Activated T-cell treated with anti-CD3 and anti-CD28 coated beads, Interleukin-2, amount 50 U/mL, for 4 hours (primary cell): ENCODE measurements around the gene KRR1. TPM values are rescaled to one million over a fixed set of nuclear protein-coding genes. Genes with fewer than 3 reads are reported as not detected.
A peak's percentile ranks its signal among the peaks of the same experiment; 100 is the strongest.
"Not testable (repeated sequence)": the region's sequence is repeated elsewhere in the genome, so short reads cannot be mapped to it uniquely, and the experiment has no call there.

Experiments used
- ATAC-seq, 2 donors: fragments of 200-7000 bp; cut with Tn5 transposase; one replicate each; pipeline ENCODE4 v1.10.0; 2021
- DNase-seq: peaks from one replicate; pipeline ENCODE4 v3.0.0-alpha.2; 2020
- H3K27me3 Mint-ChIP-seq: one replicate; pipeline ENCODE4 v1.8.0; 2021; ENCODE audit warnings: low read depth, mixed read lengths
- H3K36me3 Mint-ChIP-seq: one replicate; pipeline ENCODE4 v1.8.0; 2022; ENCODE audit warnings: mixed read lengths; ENCODE audit not compliant: insufficient read depth
- H3K4me1 Mint-ChIP-seq: one replicate; pipeline ENCODE4 v1.8.0; 2021; ENCODE audit warnings: low read depth, mixed read lengths
- H3K4me3 Mint-ChIP-seq: one replicate; pipeline ENCODE4 v1.8.0; 2021; ENCODE audit warnings: mild to moderate bottlenecking, moderate library complexity, mixed read lengths
- H3K9me3 Mint-ChIP-seq: one replicate; pipeline ENCODE4 v1.8.0; 2021; ENCODE audit warnings: mixed read lengths
- total RNA-seq, 3 donors: library from RNA; stranded (reverse); gene quantifications; one replicate each; pipeline ENCODE4 v1.2.1, GENCODE V29; 2021

Gene KRR1
- total RNA-seq, 3 donors from 2014 or later, result 149 to 157 (median 152) TPM

DNA sequence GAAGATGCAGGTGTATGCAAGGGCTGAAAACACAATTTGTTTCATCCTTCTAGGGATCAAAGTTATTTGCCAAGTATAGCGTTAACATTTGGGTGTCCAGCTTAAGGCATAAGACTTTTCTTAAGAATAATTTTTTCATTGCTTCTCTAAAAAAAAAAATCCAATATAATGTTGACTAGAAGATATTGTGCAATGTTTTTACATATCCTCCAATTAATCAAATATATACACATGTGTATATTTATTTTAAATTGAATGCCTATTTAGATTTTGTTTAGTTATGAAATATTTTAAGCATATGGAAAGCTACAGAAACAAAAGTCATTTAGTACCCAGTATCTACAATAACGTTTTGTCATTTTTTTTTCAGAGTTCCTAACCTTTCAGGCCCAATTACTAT lies 28.5 kb upstream of the KRR1 start:
- no peak for DNase-seq
- H3K9me3 Mint-ChIP-seq, result no peaks in the 10 kb centered on the region
- ATAC-seq, result no peak
- no peak overlapping the region for H3K4me3 Mint-ChIP-seq
- H3K27me3 Mint-ChIP-seq, result peaks cover 5% of the 10 kb centered on the region
- no peaks in the 10 kb centered on the region for H3K4me1 Mint-ChIP-seq
- H3K36me3 Mint-ChIP-seq, result no peaks in the 10 kb centered on the region

DNA sequence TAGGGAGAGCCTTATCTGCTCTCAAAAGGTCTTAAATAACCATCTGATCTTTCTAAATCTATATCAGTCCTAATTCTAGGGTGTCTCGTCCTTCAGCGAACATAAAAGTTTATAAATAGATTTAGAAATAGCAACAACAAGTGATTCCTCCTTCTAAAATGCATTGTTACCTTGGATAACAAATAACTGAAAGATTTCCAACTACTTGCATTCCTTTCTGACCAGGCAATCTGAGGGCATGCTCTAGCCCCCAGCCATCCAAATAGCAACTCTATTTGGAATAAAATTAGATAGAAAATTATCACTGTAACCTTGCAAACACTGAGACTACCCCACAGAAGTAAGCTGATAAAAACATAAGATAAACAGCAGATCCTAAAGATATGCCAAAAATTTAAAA lies 21.8 kb upstream of the KRR1 start:
- DNase-seq, result no peak
- Mint-ChIP-seq H3K36me3 (no peaks in the 10 kb centered on the region), H3K9me3 (no peaks in the 10 kb centered on the region), H3K4me1 (no peaks in the 10 kb centered on the region), H3K4me3 (no peak overlapping the region), H3K27me3 (peaks cover 9% of the 10 kb centered on the region)
- no peak for ATAC-seq

DNA sequence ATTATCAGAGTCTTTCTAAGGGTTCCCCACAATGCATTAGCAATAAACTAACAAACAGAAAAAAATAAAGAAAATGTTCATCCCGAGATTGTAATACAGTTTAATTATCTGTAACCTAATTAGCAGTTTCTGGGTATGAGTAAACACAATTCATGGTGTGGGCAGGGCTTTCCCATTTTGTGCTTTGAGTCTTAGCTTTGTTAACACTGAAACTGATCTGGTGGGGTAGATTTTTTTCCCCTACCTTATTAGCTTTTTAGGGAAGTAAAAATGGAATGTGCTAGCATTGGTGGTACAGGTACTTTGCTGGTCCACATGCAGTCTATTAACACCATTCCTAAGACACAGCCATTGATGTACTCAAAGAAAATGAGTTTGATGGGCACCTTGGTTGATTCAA lies 18.4 kb upstream of the KRR1 start:
- no peak overlapping the region for H3K4me3 Mint-ChIP-seq
- peaks cover 6% of the 10 kb centered on the region for H3K4me1 Mint-ChIP-seq
- ATAC-seq, result no peak
- no peaks in the 10 kb centered on the region for H3K36me3 Mint-ChIP-seq
- H3K27me3 Mint-ChIP-seq, result peaks cover 21% of the 10 kb centered on the region
- no peak for DNase-seq
- no peaks in the 10 kb centered on the region for H3K9me3 Mint-ChIP-seq

DNA sequence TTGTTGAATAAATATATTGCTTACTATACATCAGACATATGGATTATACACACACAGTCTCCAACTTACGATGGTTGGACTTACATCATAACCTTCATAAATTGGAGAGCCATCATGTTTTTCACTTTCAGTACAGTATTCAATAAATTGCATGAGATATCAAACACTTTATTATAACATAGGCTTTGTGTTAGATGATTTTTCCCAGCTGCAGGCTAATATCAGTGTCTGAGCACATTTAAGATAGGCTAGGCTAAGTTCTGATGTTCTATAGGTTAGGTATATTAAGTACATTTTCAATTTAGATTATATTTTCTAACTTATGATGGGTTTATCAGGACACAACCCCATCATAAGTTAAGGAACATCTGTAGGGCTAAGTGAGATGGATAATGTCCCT lies 17.9 kb upstream of the KRR1 start:
- ATAC-seq, result no peak
- H3K9me3 Mint-ChIP-seq, result no peaks in the 10 kb centered on the region
- H3K36me3 Mint-ChIP-seq, result no peaks in the 10 kb centered on the region
- peaks cover 6% of the 10 kb centered on the region for H3K4me1 Mint-ChIP-seq
- H3K27me3 Mint-ChIP-seq, result peaks cover 23% of the 10 kb centered on the region
- H3K4me3 Mint-ChIP-seq, result no peak overlapping the region
- DNase-seq, result no peak

DNA sequence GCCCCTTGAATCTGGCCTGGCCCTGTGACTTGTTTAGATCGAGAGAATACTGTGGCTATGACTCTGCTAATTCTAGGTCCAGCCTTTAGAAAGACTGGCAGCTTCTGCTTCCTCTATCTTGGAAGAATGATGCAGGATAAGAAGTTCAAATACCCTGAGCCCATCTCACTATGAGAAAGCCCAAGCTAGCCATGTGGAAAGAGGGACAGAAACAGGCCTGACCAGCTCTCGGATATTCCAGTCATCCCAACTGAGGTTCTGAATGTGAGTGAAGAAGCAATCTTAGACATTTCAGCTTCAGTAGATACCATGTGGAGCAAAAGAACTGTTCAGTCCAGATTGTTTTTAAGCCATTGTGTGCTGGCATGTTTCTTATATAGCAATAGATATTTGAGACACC lies 17.3 kb upstream of the KRR1 start:
- H3K36me3 Mint-ChIP-seq, result no peaks in the 10 kb centered on the region
- no peak for DNase-seq
- peaks cover 21% of the 10 kb centered on the region for H3K27me3 Mint-ChIP-seq
- no peaks in the 10 kb centered on the region for H3K9me3 Mint-ChIP-seq
- ATAC-seq, result no peak
- no peak overlapping the region for H3K4me3 Mint-ChIP-seq
- H3K4me1 Mint-ChIP-seq, result peaks cover 6% of the 10 kb centered on the region

DNA sequence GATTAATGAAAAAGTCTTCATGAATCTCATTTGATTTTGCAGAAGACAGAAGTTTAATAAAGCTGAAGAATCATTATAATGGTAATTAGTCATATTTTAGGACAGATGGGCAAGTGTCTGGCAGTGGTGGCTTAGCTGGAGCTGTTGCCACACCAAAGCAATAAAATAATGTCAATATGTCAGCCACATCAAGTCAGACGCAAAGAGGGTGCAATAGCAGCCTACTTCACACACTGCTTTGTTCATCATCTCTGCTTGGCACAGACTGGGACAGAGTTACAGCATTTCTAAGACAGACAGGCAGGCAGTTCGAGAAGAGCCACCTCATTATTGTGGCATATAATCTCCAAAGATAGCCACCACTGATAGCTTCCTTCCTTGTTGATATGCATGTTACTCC lies 16.9 kb upstream of the KRR1 start:
- H3K4me1 Mint-ChIP-seq, result peaks cover 6% of the 10 kb centered on the region
- no peaks in the 10 kb centered on the region for H3K9me3 Mint-ChIP-seq
- no peak overlapping the region for H3K4me3 Mint-ChIP-seq
- H3K36me3 Mint-ChIP-seq, result no peaks in the 10 kb centered on the region
- ATAC-seq (no peak), DNase-seq (no peak)
- peaks cover 20% of the 10 kb centered on the region for H3K27me3 Mint-ChIP-seq

DNA sequence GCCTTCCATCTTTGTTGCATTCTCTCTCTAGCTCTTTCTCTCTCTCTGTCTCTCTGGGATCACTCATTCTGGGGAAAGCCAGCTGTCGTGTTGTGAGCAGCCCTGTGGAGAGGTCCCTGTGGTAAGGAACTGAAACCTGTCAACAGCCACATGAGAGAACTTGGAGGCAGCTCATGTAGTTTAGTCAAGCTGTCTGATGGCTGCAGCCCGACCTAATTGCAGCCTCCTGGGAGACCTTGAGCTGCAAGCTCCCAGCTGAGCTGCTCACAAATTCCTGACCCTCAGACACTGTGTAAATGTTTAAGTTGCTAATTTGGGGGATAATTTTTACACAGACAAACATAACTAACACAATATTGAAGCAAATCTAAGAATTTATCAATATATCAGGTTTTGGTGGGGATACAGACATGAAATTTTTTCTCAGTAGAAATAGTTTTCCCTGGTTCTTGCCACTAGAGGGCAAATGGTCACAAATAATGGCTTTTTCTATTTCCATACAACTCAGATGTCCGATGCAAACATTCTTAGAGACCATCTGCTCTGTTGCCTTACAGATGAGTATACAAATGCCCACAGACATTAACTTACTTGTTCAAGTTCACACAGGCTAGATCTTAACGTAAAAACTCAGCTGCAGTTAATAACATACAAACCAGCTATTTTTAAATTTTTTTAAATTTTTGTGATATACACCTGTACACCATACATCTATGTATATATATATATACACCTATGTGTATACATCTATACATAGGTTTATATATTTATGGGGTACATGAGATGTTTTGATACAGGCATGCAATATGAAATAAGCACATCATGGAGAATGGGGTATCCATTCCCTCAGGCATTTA lies 15.5 kb upstream of the KRR1 start:
- Mint-ChIP-seq H3K9me3 (no peaks in the 10 kb centered on the region), H3K27me3 (peaks cover 28% of the 10 kb centered on the region), H3K36me3 (no peaks in the 10 kb centered on the region), H3K4me1 (peaks cover 6% of the 10 kb centered on the region), H3K4me3 (no peak overlapping the region)
- DNase-seq (no peak), ATAC-seq (peak; percentile 43 to 53)

DNA sequence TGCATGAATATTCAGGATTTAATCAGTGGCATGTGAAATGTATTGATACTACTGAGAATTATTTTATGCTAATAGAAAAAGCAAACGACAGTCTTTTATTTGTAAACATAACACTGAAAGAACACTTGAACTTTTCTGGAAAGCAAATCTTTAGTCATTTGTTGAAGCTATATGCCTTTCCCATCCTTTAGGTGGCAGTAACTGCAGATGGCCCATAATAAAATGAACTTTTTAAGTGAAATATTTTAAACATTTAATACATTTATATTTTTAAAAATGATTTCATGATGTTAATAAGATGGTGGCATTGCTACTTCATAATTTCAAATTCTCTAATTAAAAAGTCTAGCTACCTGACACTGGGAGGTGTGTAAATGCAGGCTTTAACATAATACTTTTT lies 13.9 kb upstream of the KRR1 start:
- DNase-seq, result no peak
- no peak overlapping the region for H3K4me3 Mint-ChIP-seq
- H3K27me3 Mint-ChIP-seq, result peaks cover 28% of the 10 kb centered on the region
- peaks cover 6% of the 10 kb centered on the region for H3K4me1 Mint-ChIP-seq
- no peak for ATAC-seq
- no peaks in the 10 kb centered on the region for H3K9me3 Mint-ChIP-seq
- no peaks in the 10 kb centered on the region for H3K36me3 Mint-ChIP-seq

DNA sequence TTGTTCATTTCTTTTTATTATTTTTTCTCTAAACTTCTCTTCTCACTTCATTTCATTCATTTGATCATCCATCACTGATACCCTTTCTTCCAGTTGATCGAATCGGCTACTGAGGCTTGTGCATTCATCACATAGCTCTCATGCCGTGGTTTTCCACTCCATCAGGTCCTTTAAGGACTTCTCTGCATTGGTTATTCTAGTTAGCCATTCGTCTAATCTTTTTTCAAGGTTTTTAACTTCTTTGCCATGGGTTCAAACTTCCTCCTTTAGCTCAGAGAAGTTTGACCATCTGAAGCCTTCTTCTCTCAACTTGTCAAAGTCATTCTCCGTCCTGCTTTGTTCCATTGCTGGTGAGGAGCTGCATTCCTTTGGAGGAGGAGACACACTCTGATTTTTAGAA lies 10.7 kb upstream of the KRR1 start:
- ATAC-seq, H3K4me3 Mint-ChIP-seq, H3K36me3 Mint-ChIP-seq, H3K4me1 Mint-ChIP-seq, H3K9me3 Mint-ChIP-seq, DNase-seq: not testable (repeated sequence)
- peaks cover 28% of the 10 kb centered on the region for H3K27me3 Mint-ChIP-seq

DNA sequence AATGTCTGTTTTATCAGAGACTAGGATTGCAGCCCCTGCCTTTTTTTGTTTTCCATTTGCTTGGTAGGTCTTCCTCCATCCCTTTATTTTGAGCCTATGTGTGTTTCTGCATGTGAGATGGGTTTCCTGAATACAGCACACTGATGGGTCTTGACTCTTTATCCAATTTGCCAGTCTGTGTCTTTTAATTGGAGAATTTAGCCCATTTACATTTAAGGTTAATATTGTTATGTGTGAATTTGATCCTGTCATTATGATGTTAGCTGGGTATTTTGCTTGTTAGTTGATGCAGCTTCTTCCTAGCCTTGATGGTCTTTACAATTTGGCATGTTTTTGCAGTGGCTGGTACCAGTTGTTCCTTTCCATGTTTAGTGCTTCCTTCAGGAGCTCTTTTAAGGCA lies 9.8 kb upstream of the KRR1 start:
- H3K36me3 Mint-ChIP-seq, H3K4me1 Mint-ChIP-seq, H3K9me3 Mint-ChIP-seq, H3K4me3 Mint-ChIP-seq, DNase-seq, ATAC-seq: not testable (repeated sequence)
- H3K27me3 Mint-ChIP-seq, result peaks cover 23% of the 10 kb centered on the region

DNA sequence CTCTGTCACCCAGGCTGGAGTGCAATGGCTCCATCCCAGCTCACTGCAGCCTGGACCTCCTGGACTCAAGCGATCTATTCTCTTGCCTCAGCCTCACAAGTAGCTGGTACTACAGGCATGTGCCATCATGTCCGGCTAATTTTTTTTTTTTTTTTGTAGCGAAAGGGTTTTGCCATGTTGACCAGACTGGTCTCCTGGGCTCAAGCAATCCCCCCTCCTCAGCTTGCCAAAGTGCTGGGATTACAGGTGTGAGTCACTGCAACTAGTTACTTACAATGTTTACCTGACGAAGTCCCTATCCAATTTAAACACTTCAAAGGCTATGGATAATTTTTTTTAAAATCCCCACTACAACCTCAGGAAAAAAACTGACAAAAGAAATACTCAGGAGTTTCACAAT lies 1.8 kb downstream of the KRR1 start:
- H3K9me3 Mint-ChIP-seq, result no peaks in the 10 kb centered on the region
- no peak for DNase-seq
- H3K36me3 Mint-ChIP-seq, result peaks cover 15% of the 10 kb centered on the region
- ATAC-seq, result no peak
- H3K4me1 Mint-ChIP-seq, result peaks cover 30% of the 10 kb centered on the region
- H3K27me3 Mint-ChIP-seq, result no peaks in the 10 kb centered on the region
- peak overlapping the region; percentile 99 for H3K4me3 Mint-ChIP-seq

DNA sequence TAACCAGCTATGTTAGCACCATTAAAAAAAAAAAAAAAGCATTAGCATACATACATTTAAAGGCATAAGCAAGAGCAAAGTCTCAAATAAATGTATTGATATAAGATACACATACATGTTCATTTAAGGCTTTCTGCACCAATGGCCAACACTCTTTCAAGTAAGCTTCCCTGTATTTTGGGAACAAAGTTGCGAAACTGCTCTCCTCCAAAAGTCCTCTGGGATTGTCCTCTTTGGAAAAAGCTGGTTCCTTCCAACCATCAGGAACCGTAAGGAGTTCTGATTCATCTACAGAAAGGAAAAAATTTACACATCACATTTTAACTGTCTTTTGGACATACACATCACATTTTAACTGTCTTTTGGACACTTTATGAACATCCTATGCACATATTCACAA lies 3.2 kb downstream of the KRR1 start:
- Mint-ChIP-seq H3K36me3 (peaks cover 23% of the 10 kb centered on the region), H3K4me3 (no peak overlapping the region)

DNA sequence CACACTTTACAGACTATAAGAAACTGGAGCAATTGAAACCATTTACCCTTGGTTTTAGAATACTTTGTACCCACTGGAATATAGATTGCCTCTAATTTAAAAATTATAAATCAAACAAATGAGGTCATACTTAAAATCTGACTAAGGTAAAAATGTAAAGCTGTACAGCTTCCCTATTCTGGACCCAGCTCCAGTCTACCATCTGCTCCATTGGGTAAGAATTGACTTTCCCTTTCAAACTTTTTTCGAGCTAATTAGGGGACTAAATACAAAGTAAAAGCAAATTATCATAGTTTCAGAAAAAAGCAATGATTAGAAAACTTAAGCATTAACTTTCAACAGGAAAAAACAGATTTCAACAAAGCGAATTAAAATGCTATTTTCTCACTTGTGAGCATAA lies 4.3 kb downstream of the KRR1 start:
- H3K27me3 Mint-ChIP-seq, result no peaks in the 10 kb centered on the region
- H3K4me3 Mint-ChIP-seq, result no peak overlapping the region
- H3K4me1 Mint-ChIP-seq, result peaks cover 30% of the 10 kb centered on the region
- ATAC-seq, result no peak
- H3K36me3 Mint-ChIP-seq, result peaks cover 23% of the 10 kb centered on the region
- no peak for DNase-seq
- no peaks in the 10 kb centered on the region for H3K9me3 Mint-ChIP-seq

More for the DNA sequence above, 3.2 kb downstream of the KRR1 start:
- H3K9me3 Mint-ChIP-seq, result no peaks in the 10 kb centered on the region
- ATAC-seq (no peak), DNase-seq (no peak)
- peaks cover 30% of the 10 kb centered on the region for H3K4me1 Mint-ChIP-seq
- H3K27me3 Mint-ChIP-seq, result no peaks in the 10 kb centered on the region

DNA sequence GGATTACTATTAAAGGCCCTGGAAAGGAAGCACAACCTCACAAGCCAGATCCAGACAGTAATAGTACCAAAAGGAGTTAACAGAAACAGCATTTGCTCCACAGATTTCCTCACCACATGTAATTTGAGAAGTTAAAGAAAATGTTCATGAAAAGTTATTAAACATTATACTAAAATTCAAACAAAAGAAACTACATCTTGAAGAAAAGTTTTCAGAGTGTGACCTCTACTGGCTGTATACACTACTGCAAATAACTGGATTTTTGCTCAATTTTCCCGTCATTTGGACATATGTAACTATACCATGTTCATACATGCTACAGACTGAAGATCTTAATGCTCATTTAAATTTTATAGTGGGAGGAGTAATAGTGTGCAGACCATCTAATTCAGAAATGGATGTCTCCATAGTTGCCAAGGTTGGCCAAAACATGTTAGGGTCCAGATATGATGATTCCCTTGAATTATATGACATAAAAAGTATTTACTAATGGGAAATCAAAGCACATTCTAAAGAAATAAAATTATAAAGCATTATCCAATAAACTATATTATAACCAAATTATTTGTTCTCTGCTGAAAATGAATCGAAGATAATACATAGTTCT lies 5.6 kb downstream of the KRR1 start:
- Mint-ChIP-seq H3K36me3 (peaks cover 27% of the 10 kb centered on the region), H3K9me3 (no peaks in the 10 kb centered on the region)
- no peak for ATAC-seq

DNA sequence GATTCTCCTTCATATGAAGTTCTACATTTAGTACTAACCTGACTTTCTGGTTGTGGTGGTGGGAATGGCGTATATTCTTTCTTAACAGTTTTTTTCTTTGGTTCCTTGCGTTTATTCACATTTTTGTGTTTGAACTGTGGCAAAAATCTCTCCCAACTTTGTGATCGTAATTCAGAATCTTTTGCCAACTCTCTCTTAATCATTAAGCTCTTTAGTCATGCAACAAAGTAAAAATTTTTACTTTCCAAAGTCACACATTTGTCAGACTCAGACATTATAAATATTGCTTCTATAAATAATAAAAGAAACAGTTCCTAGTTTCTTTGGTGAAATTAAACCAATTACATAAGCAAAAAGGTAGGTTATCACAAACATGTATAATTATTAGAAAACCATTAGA lies 7.5 kb downstream of the KRR1 start:
- no peak overlapping the region for H3K4me3 Mint-ChIP-seq

More for the DNA sequence above, 5.6 kb downstream of the KRR1 start:
- DNase-seq, result no peak
- Mint-ChIP-seq H3K27me3 (no peaks in the 10 kb centered on the region), H3K4me3 (no peak overlapping the region), H3K4me1 (peaks cover 25% of the 10 kb centered on the region)

More for the DNA sequence above, 7.5 kb downstream of the KRR1 start:
- Mint-ChIP-seq H3K9me3 (no peaks in the 10 kb centered on the region), H3K4me1 (peaks cover 15% of the 10 kb centered on the region), H3K36me3 (peaks cover 29% of the 10 kb centered on the region), H3K27me3 (no peaks in the 10 kb centered on the region)
- no peak for ATAC-seq
- DNase-seq, result no peak
